H9 (cell line): ENCODE results near the gene HOXD13. TPM values are rescaled to one million over a fixed set of nuclear protein-coding genes. Genes with fewer than 3 reads are reported as not detected.
A peak's percentile ranks its signal among the peaks of the same experiment; 100 is the strongest.

Experiments
- DNase-seq: peaks from one replicate; pipeline ENCODE4 v3.0.0-alpha.2; 2017
- H2AFZ ChIP-seq: one replicate; pipeline ENCODE4 v1.6.1; 2013; ENCODE audit warnings: mild to moderate bottlenecking, low read length, control low read depth, moderate library complexity
- H2AK5ac ChIP-seq: 2 replicates; pipeline ENCODE4 v1.6.1; 2013; ENCODE audit warnings: low read length, control low read depth, mixed read lengths; ENCODE audit not compliant: insufficient read length
- H2BK120ac ChIP-seq: one replicate; pipeline ENCODE4 v1.6.1; 2013; ENCODE audit warnings: low read depth, mild to moderate bottlenecking, low read length, control low read depth, inconsistent platforms; ENCODE audit not compliant: poor library complexity, severe bottlenecking
- H2BK12ac ChIP-seq: 2 replicates; pipeline ENCODE4 v1.6.1; 2013; ENCODE audit warnings: low read length, control low read depth, mixed read lengths, low read depth; ENCODE audit not compliant: insufficient read length
- H2BK15ac ChIP-seq: 2 replicates; pipeline ENCODE4 v1.6.1; 2013; ENCODE audit warnings: low read depth, low read length, control low read depth
- H2BK20ac ChIP-seq: one replicate; pipeline ENCODE4 v1.6.1; 2013; ENCODE audit warnings: low read depth, mild to moderate bottlenecking, low read length, control low read depth, inconsistent platforms; ENCODE audit not compliant: poor library complexity, severe bottlenecking
- H2BK5ac ChIP-seq: 2 replicates; pipeline ENCODE4 v1.6.1; 2013; ENCODE audit warnings: low read length, control low read depth, mixed read lengths; ENCODE audit not compliant: insufficient read length
- H3K14ac ChIP-seq: 2 replicates; pipeline ENCODE4 v1.6.1; 2013; ENCODE audit warnings: low read length, control low read depth; ENCODE audit not compliant: insufficient read depth
- H3K18ac ChIP-seq: 2 replicates; pipeline ENCODE4 v1.6.1; 2013; ENCODE audit warnings: low read depth, mild to moderate bottlenecking, mixed read lengths, low read length, control low read depth; ENCODE audit not compliant: insufficient read length
- H3K23ac ChIP-seq: 2 replicates; pipeline ENCODE4 v1.6.1; 2013; ENCODE audit warnings: low read length, control low read depth, mixed read lengths, low read depth; ENCODE audit not compliant: insufficient read length
- H3K23me2 ChIP-seq: 2 replicates; pipeline ENCODE4 v1.6.1; 2013; ENCODE audit warnings: low read depth, mild to moderate bottlenecking, mixed read lengths, low read length, control low read depth; ENCODE audit not compliant: insufficient read length, poor library complexity, severe bottlenecking
- H3K27ac ChIP-seq: 2 replicates; pipeline ENCODE4 v1.5.1; 2013; ENCODE audit warnings: low read length, control low read depth, mixed read lengths, low read depth; ENCODE audit not compliant: insufficient read length
- H3K27me3 ChIP-seq: 2 replicates; pipeline ENCODE4 v1.6.1; 2013; ENCODE audit warnings: low read length, control low read depth, inconsistent platforms; ENCODE audit not compliant: insufficient read depth
- H3K4ac ChIP-seq: 2 replicates; pipeline ENCODE4 v1.6.1; 2013; ENCODE audit warnings: low read depth, mild to moderate bottlenecking, control low read depth, inconsistent platforms, low read length, moderate library complexity
- H3K4me1 ChIP-seq: 2 replicates; pipeline ENCODE4 v1.6.1; 2013; ENCODE audit warnings: low read length, control low read depth, inconsistent platforms; ENCODE audit not compliant: insufficient read depth
- H3K4me2 ChIP-seq: 2 replicates; pipeline ENCODE4 v1.6.1; 2013; ENCODE audit warnings: low read length, control low read depth, mixed read lengths; ENCODE audit not compliant: insufficient read length, insufficient read depth
- H3K56ac ChIP-seq: 2 replicates; pipeline ENCODE4 v1.6.1; 2013; ENCODE audit warnings: low read depth, mild to moderate bottlenecking, mixed read lengths, low read length, control low read depth; ENCODE audit not compliant: insufficient read length
- H3K79me1 ChIP-seq: 2 replicates; pipeline ENCODE4 v1.6.1; 2013; ENCODE audit warnings: low read depth, mild to moderate bottlenecking, moderate library complexity, low read length, control low read depth, inconsistent platforms; ENCODE audit not compliant: insufficient read depth, poor library complexity, severe bottlenecking
- H3K79me2 ChIP-seq: 2 replicates; pipeline ENCODE4 v1.6.1; 2013; ENCODE audit warnings: low read length, control low read depth, inconsistent platforms; ENCODE audit not compliant: insufficient read depth
- H3K9ac ChIP-seq: 2 replicates; pipeline ENCODE4 v1.6.1; 2013; ENCODE audit warnings: low read length, control low read depth, mixed read lengths; ENCODE audit not compliant: insufficient read length; ENCODE audit errors: extremely low read depth
- H3K9me3 ChIP-seq: one replicate; pipeline ENCODE4 v1.6.1; 2013; ENCODE audit warnings: low read depth, low read length, inconsistent platforms; ENCODE audit not compliant: control insufficient read depth
- H3T11ph ChIP-seq: one replicate; pipeline ENCODE4 v1.6.1; 2013; ENCODE audit warnings: mild to moderate bottlenecking, low read length, control low read depth, inconsistent platforms
- H4K20me1 ChIP-seq: one replicate; pipeline ENCODE4 v1.6.1; 2013; ENCODE audit not compliant: control insufficient read depth, insufficient read length, insufficient read depth
- H4K5ac ChIP-seq: 2 replicates; pipeline ENCODE4 v1.6.1; 2013; ENCODE audit warnings: low read depth, mild to moderate bottlenecking, mixed read lengths, low read length, control low read depth; ENCODE audit not compliant: insufficient read length
- H4K8ac ChIP-seq: replicated peaks from 2 replicates; pipeline ENCODE4 v1.6.1; 2013; ENCODE audit warnings: low read length, control low read depth, mixed read lengths, low read depth; ENCODE audit not compliant: insufficient read length
- H4K91ac ChIP-seq: 2 replicates; pipeline ENCODE4 v1.6.1; 2013; ENCODE audit warnings: low read depth, mild to moderate bottlenecking, moderate library complexity, mixed read lengths, low read length, control low read depth; ENCODE audit not compliant: insufficient read length
- H3K27ac Mint-ChIP-seq, 3 experiments: 2 replicates in 2 of 3; 3 replicates in 1 of 3; pipeline ENCODE4 v1.8.0; 2020 to 2021; ENCODE audit warnings: mixed read lengths in 3 of 3, mild to moderate bottlenecking in 1 of 3, moderate library complexity in 1 of 3
- H3K27me3 Mint-ChIP-seq: 2 replicates; pipeline ENCODE4 v1.8.0; 2021; ENCODE audit warnings: low read depth, mild to moderate bottlenecking, moderate library complexity, mixed read lengths
- H3K36me3 Mint-ChIP-seq, 3 experiments: 2 replicates in 2 of 3; 3 replicates in 1 of 3; pipeline ENCODE4 v1.8.0; 2020 to 2021; ENCODE audit warnings: low read depth in 3 of 3, mixed read lengths in 3 of 3; ENCODE audit not compliant: insufficient read depth in 1 of 3
- H3K4me1 Mint-ChIP-seq, 2 experiments: 2 replicates each; pipeline ENCODE4 v1.8.0; 2020; ENCODE audit warnings: mixed read lengths in 2 of 2
- H3K4me3 Mint-ChIP-seq, 2 experiments: 2 replicates in 1 of 2; 3 replicates in 1 of 2; pipeline ENCODE4 v1.8.0; 2020 to 2021; ENCODE audit warnings: mild to moderate bottlenecking in 2 of 2, mixed read lengths in 2 of 2, moderate library complexity in 1 of 2
- H3K9me3 Mint-ChIP-seq, 2 experiments: 2 replicates in 1 of 2; 3 replicates in 1 of 2; pipeline ENCODE4 v1.8.0; 2020; ENCODE audit warnings: mild to moderate bottlenecking in 2 of 2, mixed read lengths in 2 of 2, moderate library complexity in 1 of 2
- CTCF ChIP-seq: fragments of 200-600 bp; sonication (generic); conservative IDR thresholded peaks from 3 replicates; pipeline ENCODE4 v1.8.0; 2021; ENCODE audit warnings: antibody characterized with exemption, mild to moderate bottlenecking
- WGBS: extraction: QIAGEN DNeasy Blood & Tissue Kit; methylation state at CpG from one replicate; pipeline ENCODE4 v1.1.7; 2013; ENCODE audit warnings: missing lambda C conversion rate, low lambda C conversion rate, mixed read lengths; ENCODE audit not compliant: insufficient read length; ENCODE audit errors: extremely low coverage; 5-methylcytosine and 5-hydroxymethylcytosine counted together
- total RNA-seq: library from RNA; stranded (reverse); gene quantifications from 2 replicates; pipeline ENCODE4 v1.2.1, GENCODE V29; 2021

The HOXD13 gene
- total RNA-seq, 1 experiment from 2014 or later: not detected

GRCh38 chr2:176096243-176096985, 3.9 kb downstream of the HOXD13 start:
- no peaks in the 10 kb centered on the region for H3K9me3 ChIP-seq
- no peak overlapping the region for H2BK5ac ChIP-seq
- peaks cover 0 to 24% of the 10 kb centered on the region in 2 experiments; a peak in 4 of 5 replicates for H3K9me3 Mint-ChIP-seq
- H4K8ac ChIP-seq: no peak overlapping the region
- H3T11ph ChIP-seq: no peak overlapping the region
- H3K18ac ChIP-seq: no peak overlapping the region
- no peak overlapping the region for H3K23ac ChIP-seq
- H2BK120ac ChIP-seq: no peak overlapping the region
- no peak overlapping the region for H2BK12ac ChIP-seq
- H2AFZ ChIP-seq: no peak overlapping the region
- no peak overlapping the region for H2BK15ac ChIP-seq
- H3K27ac Mint-ChIP-seq: no peak overlapping the region; a peak in 1 of 7 replicates
- no peak overlapping the region for H2AK5ac ChIP-seq
- no peak overlapping the region for H3K4ac ChIP-seq
- peaks cover 97% of the 10 kb centered on the region for H3K27me3 Mint-ChIP-seq
- no CpG with 5 or more reads among the region's 16 CpGs for WGBS
- H4K91ac ChIP-seq: no peak overlapping the region
- H2BK20ac ChIP-seq: no peak overlapping the region
- no peak for TF ChIP-seq CTCF
- peak overlapping the region; percentile 63 for H3K4me2 ChIP-seq
- no peak overlapping the region for H3K9ac ChIP-seq
- H4K5ac ChIP-seq: no peak overlapping the region
- H3K27me3 ChIP-seq: peaks cover 83% of the 10 kb centered on the region
- no peaks in the 10 kb centered on the region for H3K79me1 ChIP-seq
- peaks cover 5% of the 10 kb centered on the region for H3K23me2 ChIP-seq
- H3K27ac ChIP-seq: no peak overlapping the region
- H3K14ac ChIP-seq: no peak overlapping the region
- H4K20me1 ChIP-seq: no peaks in the 10 kb centered on the region
- no peak for DNase-seq
- H3K4me1 ChIP-seq: peaks cover 6% of the 10 kb centered on the region
- no peaks in the 10 kb centered on the region for H3K79me2 ChIP-seq
- H3K4me3 Mint-ChIP-seq: peak overlapping the region; percentile 36 to 76
- peaks cover 0 to 3% (median 0%) of the 10 kb centered on the region in 3 experiments; a peak in 2 of 7 replicates for H3K36me3 Mint-ChIP-seq
- peaks cover 30 to 44% of the 10 kb centered on the region in 2 experiments for H3K4me1 Mint-ChIP-seq
- H3K56ac ChIP-seq: no peak overlapping the region
